22Rv1 (cell line): ENCODE results near the gene NPB.

Source experiments
- CTCF ChIP-seq: fragments of 450-650 bp; IDR thresholded peaks from 2 replicates; pipeline ENCODE4 v1.5.1; 2017; ENCODE audit warnings: mild to moderate bottlenecking
- ZFX ChIP-seq: fragments of 450-650 bp; IDR thresholded peaks from 2 replicates; pipeline ENCODE4 v1.6.1; 2017; ENCODE audit warnings: antibody characterized with exemption, borderline replicate concordance

GRCh38 chr17:81868674-81869220 lies 33.3 kb upstream of the NPB start:
- TF ChIP-seq CTCF (no peak), ZFX (no peak)
